ENCODE results near the gene WSCD1. TPM values are rescaled to one million over a fixed set of nuclear protein-coding genes. Genes with fewer than 3 reads are reported as not detected.

Gene WSCD1
- total and polyA plus RNA-seq, 12 donors = 2.5 to 13.8 (median 4.2) TPM

- 64 to 80% methylated on average over 5 of the region's 5 CpGs for WGBS, 2 donors
- Histone ChIP-seq H3K4me1 (peaks cover 0 to 12% (median 7%) of the 10 kb centered on the region in 9 donors), H3K36me3 (no peaks in the 10 kb centered on the region), H3K4me3 (no peak overlapping the region), H3K9me3 (no peaks in the 10 kb centered on the region), H3K27ac (no peak overlapping the region), H3K27me3 (peaks cover 0 to 43% (median 12%) of the 10 kb centered on the region in 7 donors)
- no peak for TF ChIP-seq CTCF (IDR thresholded peaks at IDR 0.05)
- no peak for ATAC-seq
- no peak for DNase-seq
- intact Hi-C loops (cut with DNase I) = loop anchor here in 2 of 10 donors (10.0 kb wide), 2 partner anchors 332 to 342 kb away; no protein-coding TSS in a partner anchor
These were observed 2.4 kb downstream of the WSCD1 start for GRCh38 chr17:6072611-6073010.

GRCh38 chr17:6073620-6074019 lies 3.4 kb downstream of the WSCD1 start:
- ATAC-seq (no peak), DNase-seq (no peak)
- Histone ChIP-seq H3K4me3 (no peak overlapping the region), H3K4me1 (peaks cover 0 to 12% (median 7%) of the 10 kb centered on the region in 9 donors), H3K9me3 (no peaks in the 10 kb centered on the region), H3K36me3 (no peaks in the 10 kb centered on the region), H3K27me3 (peaks cover 0 to 33% (median 5%) of the 10 kb centered on the region in 7 donors), H3K27ac (no peak overlapping the region)
- intact Hi-C loops (cut with DNase I) = loop anchor here in 2 of 10 donors (10.0 kb wide), 2 partner anchors 331 to 341 kb away; no protein-coding TSS in a partner anchor
- TF ChIP-seq CTCF (IDR thresholded peaks at IDR 0.05) = no peak
- WGBS, 2 donors = 91% methylated on average over 7 of the region's 7 CpGs

GRCh38 chr17:6075050-6075449 lies 4.9 kb downstream of the WSCD1 start:
- TF ChIP-seq CTCF (IDR thresholded peaks at IDR 0.05) = no peak
- Histone ChIP-seq H3K27me3 (peaks cover 0 to 23% (median 0%) of the 10 kb centered on the region in 7 donors), H3K4me3 (no peak overlapping the region), H3K36me3 (no peaks in the 10 kb centered on the region), H3K27ac (no peak overlapping the region), H3K9me3 (no peaks in the 10 kb centered on the region), H3K4me1 (peaks cover 0 to 11% (median 7%) of the 10 kb centered on the region in 9 donors)
- ATAC-seq (no peak), DNase-seq (no peak)
- intact Hi-C loops (cut with DNase I) = loop anchor here in 2 of 10 donors (10.0 kb wide), 2 partner anchors 330 to 340 kb away; no protein-coding TSS in a partner anchor
- WGBS, 2 donors = 78 to 81% methylated on average over 6 of the region's 6 CpGs

- H3K27ac ChIP-seq = no peak overlapping the region
- H3K9me3 ChIP-seq = no peaks in the 10 kb centered on the region
- 78 to 80% methylated on average over 8 of the region's 8 CpGs for WGBS, 2 donors
- TF ChIP-seq CTCF (IDR thresholded peaks at IDR 0.05) = no peak
- H3K36me3 ChIP-seq = peaks cover 0 to 3% (median 0%) of the 10 kb centered on the region in 9 donors
- DNase-seq (no peak), ATAC-seq (no peak)
- H3K4me3 ChIP-seq = no peak overlapping the region
- peaks cover 0 to 11% (median 7%) of the 10 kb centered on the region in 9 donors for H3K4me1 ChIP-seq
- intact Hi-C loops (cut with DNase I) = loop anchor here in 2 of 10 donors (10.0 kb wide), 2 partner anchors 329 to 339 kb away; no protein-coding TSS in a partner anchor
- peaks cover 0 to 19% (median 0%) of the 10 kb centered on the region in 7 donors for H3K27me3 ChIP-seq
These were observed 5.7 kb downstream of the WSCD1 start for GRCh38 chr17:6075845-6076244.

Data from heart right ventricle (tissue), 16 donors.